GM12878 (cell line): ENCODE results near the gene TRAF2. TPM values are rescaled to one million over a fixed set of nuclear protein-coding genes. Genes with fewer than 3 reads are reported as not detected.
"Not testable (repeated sequence)": the region's sequence is repeated elsewhere in the genome, so short reads cannot be mapped to it uniquely, and the experiment has no call there.

ENCODE experiments used
- ATAC-seq: fragments of 200-7000 bp; cut with Tn5 transposase; 3 replicates; pipeline ENCODE4 v1.9.1; 2020; ENCODE audit warnings: mild to moderate bottlenecking, moderate library complexity
- BruUV-seq: library from RNA; stranded (reverse); fragments of 400-500 nt; replicated peaks from 2 replicates; lab custom pipeline; 2021; lab: Mats Ljungman, UMichigan
- CTCF ChIA-PET: fragments of 300-600 bp; sonication (Branson Sonifier 250); formaldehyde crosslinking; extraction: SDS; loops from one replicate; lab custom pipeline; 2021; ENCODE audit warnings: inconsistent platforms; lab: Yijun Ruan, JAX
- POLR2A ChIA-PET: fragments of 350-600 bp; formaldehyde crosslinking; extraction: SDS; loops from one replicate; lab custom pipeline; 2021; ENCODE audit warnings: inconsistent platforms; lab: Charles Lee
- RAD21 ChIA-PET: fragments of 300-600 bp; sonication (Branson Sonifier 250); formaldehyde crosslinking; loops from one replicate; lab custom pipeline; 2023; ENCODE audit warnings: antibody characterized with exemption; ENCODE audit not compliant: unreplicated experiment; lab: Charles Lee
- SMC1A ChIA-PET: fragments of 300-600 bp; sonication (Branson Sonifier 250); formaldehyde crosslinking; loops from one replicate; lab custom pipeline; 2023; ENCODE audit not compliant: unreplicated experiment, uncharacterized antibody; lab: Charles Lee
- DNase-seq: peaks from one replicate; pipeline ENCODE4 v3.0.0-alpha.2; 2011; ENCODE audit warnings: low read depth, low spot score
- FAIRE-seq: peaks from 3 replicates; lab custom pipeline; 2011; peaks lifted over from hg19 to GRCh38; lab: Jason Lieb, UNC
- H2AFZ ChIP-seq: 2 replicates; pipeline ENCODE4 v1.6.0; 2011; ENCODE audit warnings: low read depth, low read length, control low read depth; ENCODE audit not compliant: control insufficient read depth
- H3K27ac ChIP-seq: 2 replicates; pipeline ENCODE4 v1.5.1; 2011; ENCODE audit warnings: control low read depth; ENCODE audit not compliant: control insufficient read depth, insufficient read depth
- H3K27me3 ChIP-seq, 2 experiments: replicated peaks in 1 of 2; 2 replicates each; pipeline versions ENCODE4 v1.6.0 to v1.6.1; 2011; ENCODE audit warnings: low read length in 1 of 2; ENCODE audit not compliant: control insufficient read depth in 2 of 2, insufficient read depth in 2 of 2
- H3K36me3 ChIP-seq, 2 experiments: 2 replicates each; pipeline ENCODE4 v1.5.1; 2011; ENCODE audit warnings: low read length in 1 of 2; ENCODE audit not compliant: control insufficient read depth in 2 of 2, insufficient read depth in 2 of 2
- H3K4me1 ChIP-seq: 2 replicates; pipeline ENCODE4 v1.6.1; 2011; ENCODE audit warnings: mild to moderate bottlenecking, low read length, moderate library complexity, mixed read lengths; ENCODE audit not compliant: control insufficient read depth, insufficient read depth
- H3K4me2 ChIP-seq: 2 replicates; pipeline ENCODE4 v1.6.0; 2011; ENCODE audit warnings: control low read depth; ENCODE audit not compliant: control insufficient read depth, insufficient read depth
- H3K4me3 ChIP-seq: fragments of 200-600 bp; sonication (generic); 2 replicates; pipeline ENCODE4 v1.5.1; 2016
- H3K79me2 ChIP-seq: 2 replicates; pipeline ENCODE4 v1.6.0; 2011; ENCODE audit warnings: low read length; ENCODE audit not compliant: control insufficient read depth, insufficient read depth
- H3K9ac ChIP-seq: 2 replicates; pipeline ENCODE4 v1.8.0; 2011; ENCODE audit warnings: low read length, control low read depth, mixed read lengths; ENCODE audit not compliant: control insufficient read depth, insufficient read depth
- H3K9me3 ChIP-seq: replicated peaks from 3 replicates; pipeline ENCODE4 v1.5.1; 2011; ENCODE audit warnings: mild to moderate bottlenecking, low read length; ENCODE audit not compliant: control insufficient read depth, insufficient read depth
- H4K20me1 ChIP-seq: 2 replicates; pipeline ENCODE4 v1.6.0; 2011; ENCODE audit not compliant: control insufficient read depth, insufficient read depth
- FOXK2 ChIP-seq: fragments of 450-650 bp; IDR thresholded peaks from 2 replicates; pipeline ENCODE4 v1.6.1; 2017; ENCODE audit warnings: mild to moderate bottlenecking, moderate library complexity
- POLR2A ChIP-seq: IDR thresholded peaks from 2 replicates; pipeline ENCODE4 v1.6.1; 2011; ENCODE audit warnings: low read depth, mild to moderate bottlenecking, low read length
- RFX5 ChIP-seq: IDR thresholded peaks from 2 replicates; pipeline ENCODE4 v1.6.1; 2011; ENCODE audit warnings: low read depth, low read length, improper control_type of control experiment
- SMAD1 ChIP-seq: fragments of 450-650 bp; IDR thresholded peaks from 2 replicates; pipeline ENCODE4 v1.6.1; 2018; ENCODE audit warnings: mild to moderate bottlenecking, low read depth; ENCODE audit not compliant: partially characterized antibody
- WGBS: methylation state at CpG from one replicate; pipeline ENCODE4 v1.1.6; 2016; ENCODE audit warnings: low lambda C conversion rate; ENCODE audit not compliant: insufficient replicate concordance, insufficient coverage; ENCODE audit errors: missing lambda C conversion rate; 5-methylcytosine and 5-hydroxymethylcytosine counted together
- in situ Hi-C: fragments of 300-500 bp; cut with MboI; formaldehyde crosslinking; loops from 9 replicates; pipeline ENCODE4 v1.14.3; 2018; ENCODE audit warnings: mixed read lengths
- intact Hi-C: fragments of 100-400 bp; cut with micrococcal nuclease; formaldehyde crosslinking; loops from one replicate; pipeline ENCODE4 v1.14.2; 2022; ENCODE audit not compliant: unreplicated experiment
- polyA plus RNA-seq, 11 experiments: library from polyadenylated mRNA; depleted of rRNA in 4 of 11; unstranded in 6 of 11; stranded (reverse) in 5 of 11; fragments of >200 nt; fragmentation: Nextera tagmentation in 4 of 11; fragmentation: Illumina TruSeq in 1 of 11; extraction: Ambion mirVana in 4 of 11; extraction: Trizol in 1 of 11; gene quantifications; 1 replicate in 1 of 11; 2 replicates in 10 of 11; pipeline versions ENCODE4 v1.2.1 to v1.2.3, GENCODE V29; 2011 to 2016; ENCODE audit warnings: inconsistent platforms in 2 of 11, missing spikeins in 2 of 11, low read depth in 1 of 11
- total RNA-seq, 4 experiments: library from RNA; depleted of rRNA in 3 of 4; stranded (reverse); fragments of >200 nt in 3 of 4; fragmentation: Illumina TruSeq in 1 of 4; extraction: Trizol in 1 of 4; gene quantifications; 2 replicates each; pipeline versions ENCODE4 v1.2.1 to v1.2.3, GENCODE V29; 2013 to 2021
- TF ChIP-seq, protein P1 (sequence below): fragments of 150-350 bp; IDR thresholded peaks from 2 replicates; pipeline ENCODE4 v1.6.1; 2016; ENCODE audit warnings: low read depth, low read length

Gene TRAF2
- total and polyA plus RNA-seq, 10 of the 15 experiments (the other 5 are each of a cell fraction or from before 2014, with no cell fraction given) = 0.34 to 39.5 (median 18.7) TPM

GRCh38 chr9:136840140-136840876 is 46.0 kb upstream of the TRAF2 start (continued):
- TF ChIP-seq, protein P1, sequence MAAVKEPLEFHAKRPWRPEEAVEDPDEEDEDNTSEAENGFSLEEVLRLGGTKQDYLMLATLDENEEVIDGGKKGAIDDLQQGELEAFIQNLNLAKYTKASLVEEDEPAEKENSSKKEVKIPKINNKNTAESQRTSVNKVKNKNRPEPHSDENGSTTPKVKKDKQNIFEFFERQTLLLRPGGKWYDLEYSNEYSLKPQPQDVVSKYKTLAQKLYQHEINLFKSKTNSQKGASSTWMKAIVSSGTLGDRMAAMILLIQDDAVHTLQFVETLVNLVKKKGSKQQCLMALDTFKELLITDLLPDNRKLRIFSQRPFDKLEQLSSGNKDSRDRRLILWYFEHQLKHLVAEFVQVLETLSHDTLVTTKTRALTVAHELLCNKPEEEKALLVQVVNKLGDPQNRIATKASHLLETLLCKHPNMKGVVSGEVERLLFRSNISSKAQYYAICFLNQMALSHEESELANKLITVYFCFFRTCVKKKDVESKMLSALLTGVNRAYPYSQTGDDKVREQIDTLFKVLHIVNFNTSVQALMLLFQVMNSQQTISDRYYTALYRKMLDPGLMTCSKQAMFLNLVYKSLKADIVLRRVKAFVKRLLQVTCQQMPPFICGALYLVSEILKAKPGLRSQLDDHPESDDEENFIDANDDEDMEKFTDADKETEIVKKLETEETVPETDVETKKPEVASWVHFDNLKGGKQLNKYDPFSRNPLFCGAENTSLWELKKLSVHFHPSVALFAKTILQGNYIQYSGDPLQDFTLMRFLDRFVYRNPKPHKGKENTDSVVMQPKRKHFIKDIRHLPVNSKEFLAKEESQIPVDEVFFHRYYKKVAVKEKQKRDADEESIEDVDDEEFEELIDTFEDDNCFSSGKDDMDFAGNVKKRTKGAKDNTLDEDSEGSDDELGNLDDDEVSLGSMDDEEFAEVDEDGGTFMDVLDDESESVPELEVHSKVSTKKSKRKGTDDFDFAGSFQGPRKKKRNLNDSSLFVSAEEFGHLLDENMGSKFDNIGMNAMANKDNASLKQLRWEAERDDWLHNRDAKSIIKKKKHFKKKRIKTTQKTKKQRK = no peak
- TF ChIP-seq SMAD1 (no peak), FOXK2 (no peak)
- TF ChIP-seq, all 136 proteins: peak for 0

DNA sequence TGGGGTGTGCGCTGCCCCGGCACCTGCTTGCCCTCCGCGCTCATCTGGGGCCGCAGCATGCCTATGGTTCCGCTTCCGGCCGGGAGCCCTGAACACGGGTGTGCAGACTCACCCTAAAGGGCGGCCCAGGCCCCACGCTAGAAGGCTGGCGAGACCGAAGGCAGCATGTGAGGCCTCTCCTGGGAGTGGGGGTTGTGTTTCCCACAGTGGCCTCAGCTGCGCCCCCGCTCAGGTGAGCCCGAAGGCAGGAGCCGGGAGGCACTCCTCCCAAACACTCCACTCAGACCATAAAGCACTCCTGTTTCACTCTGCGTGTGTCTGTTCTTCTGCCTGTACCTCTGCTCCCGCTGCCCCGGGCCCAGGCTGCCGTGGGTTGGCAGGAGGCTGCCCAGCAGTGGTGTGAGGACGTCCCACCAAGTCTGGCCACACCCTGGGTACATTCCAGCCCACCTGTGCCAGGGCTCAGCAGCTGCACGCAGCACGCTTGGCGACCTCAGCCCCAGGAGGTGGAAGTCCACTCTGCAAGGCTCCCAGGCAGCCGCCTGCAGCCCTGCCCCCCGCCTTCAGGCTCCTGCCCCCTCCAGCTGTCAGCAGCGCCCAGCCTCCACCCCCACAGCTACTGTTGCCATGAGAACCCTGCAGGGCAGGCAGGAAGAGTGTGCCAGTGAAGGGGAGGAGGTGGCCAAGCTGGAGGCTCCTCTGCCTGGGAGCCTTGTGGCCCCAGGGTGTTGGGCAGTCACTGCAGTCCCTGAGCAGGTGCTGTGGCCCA is 45.3 kb upstream of the TRAF2 start:
- no peak overlapping the region for H3K4me2 ChIP-seq
- FAIRE-seq = no peak
- no peak overlapping the region for H3K4me3 ChIP-seq
- POLR2A ChIA-PET = interaction anchor here (0.6 to 1.3 kb wide), 2 partner anchors 31 to 572 kb away, joined by 3 read pairs; no protein-coding TSS in a partner anchor
- CTCF ChIA-PET = interaction anchor here (1.0 to 4.5 kb wide), 6 partner anchors 32 to 194 kb away, joined by 3 to 46 read pairs (median 8); partner anchors contain the start of genes FUT7 and TRAF2
- no peak overlapping the region for H3K27ac ChIP-seq
- 72% methylated on average over 23 of the region's 28 CpGs for WGBS
- H3K9me3 ChIP-seq = no peaks in the 10 kb centered on the region; the same call in 2 of the 3 replicates
- TF ChIP-seq POLR2A (peak; percentile 38), RFX5 (no peak)
- TF ChIP-seq, all 136 proteins: peak for 1
- no peak overlapping the region for H2AFZ ChIP-seq
- no peaks in the 10 kb centered on the region; the same call in 1 of the 2 replicates for H4K20me1 ChIP-seq
- ATAC-seq (no peak), DNase-seq (no peak)
- H3K27me3 ChIP-seq = no peaks in the 10 kb centered on the region
- BruUV-seq = no TSS peak
- H3K36me3 ChIP-seq = no peaks in the 10 kb centered on the region
- intact Hi-C loops (no loop called here), in situ Hi-C loops (no loop called here)
- H3K9ac ChIP-seq = no peak overlapping the region
- H3K4me1 ChIP-seq = peaks cover 6% of the 10 kb centered on the region; the same call in 1 of the 2 replicates
- ChIA-PET RAD21 (interaction anchor here (1.1 to 1.3 kb wide), 3 partner anchors 31 to 61 kb away, joined by 3 to 4 read pairs (median 3); no protein-coding TSS in a partner anchor), SMC1A (interaction anchor here (0.8 to 1.5 kb wide), 2 partner anchors 31 to 72 kb away, joined by 3 to 4 read pairs; no protein-coding TSS in a partner anchor)
- no peaks in the 10 kb centered on the region for H3K79me2 ChIP-seq

GRCh38 chr9:136841646-136842379 is 44.5 kb upstream of the TRAF2 start:
- BruUV-seq, H2AFZ ChIP-seq, in situ Hi-C loops, H3K79me2 ChIP-seq, H3K4me1 ChIP-seq, intact Hi-C loops, H3K27ac ChIP-seq, H4K20me1 ChIP-seq, H3K9me3 ChIP-seq, H3K36me3 ChIP-seq, ATAC-seq, H3K27me3 ChIP-seq, FAIRE-seq, DNase-seq, H3K9ac ChIP-seq, H3K4me3 ChIP-seq: not testable (repeated sequence)
- H3K4me2 ChIP-seq = peak overlapping the region; percentile 74
- ChIA-PET RAD21 (interaction anchor here (0.6 to 4.1 kb wide), 7 partner anchors 32 to 193 kb away, joined by 3 to 16 read pairs (median 4); no protein-coding TSS in a partner anchor), SMC1A (interaction anchor here (0.6 to 2.2 kb wide), 8 partner anchors 29 to 90 kb away, joined by 3 to 5 read pairs (median 3); no protein-coding TSS in a partner anchor), POLR2A (interaction anchor here (0.6 to 1.4 kb wide), 7 partner anchors 18 to 571 kb away, joined by 3 to 9 read pairs (median 3); no protein-coding TSS in a partner anchor), CTCF (interaction anchor here (0.7 to 4.5 kb wide), 30 partner anchors 9 to 309 kb away, joined by 3 to 46 read pairs (median 5); partner anchors contain the start of genes FBXW5, FUT7 and TRAF2)
- 37% methylated on average over 14 of the region's 16 CpGs for WGBS
